Stomach (tissue), 9 donors: ENCODE measurements around the gene LCN1. TPM values are rescaled to one million over a fixed set of nuclear protein-coding genes. Genes with fewer than 3 reads are reported as not detected.

Source experiments
- DNase-seq, 2 donors: peaks; one replicate each; pipeline versions ENCODE4 v3.0.0 to v3.0.0-alpha.2; 2013 to 2019
- H3K27ac ChIP-seq, 5 donors: fragments of 200-600 bp in 4 of 5; sonication (generic) in 4 of 5; one replicate each; pipeline ENCODE4 v1.5.1; 2013 to 2019; ENCODE audit warnings: mild to moderate bottlenecking in 1 of 5, moderate library complexity in 1 of 5
- H3K27me3 ChIP-seq, 3 donors: fragments of 200-600 bp; sonication (generic); one replicate each; pipeline ENCODE4 v1.5.1; 2017 to 2019; ENCODE audit warnings: mixed run types in 1 of 3
- H3K36me3 ChIP-seq, 4 donors: fragments of 200-600 bp; sonication (generic); 1 replicate in 3 of 4; 2 replicates in 1 of 4; pipeline ENCODE4 v1.5.1; 2016 to 2019
- H3K4me1 ChIP-seq, 4 donors: fragments of 200-600 bp; sonication (generic); one replicate each; pipeline ENCODE4 v1.5.1; 2016 to 2019
- H3K4me3 ChIP-seq, 4 donors: fragments of 200-600 bp; sonication (generic) in 3 of 4; one replicate each; pipeline ENCODE4 v1.5.1; 2016 to 2019; ENCODE audit warnings: mild to moderate bottlenecking in 1 of 4
- H3K9me3 ChIP-seq, 4 donors: fragments of 200-600 bp; sonication (generic); one replicate each; pipeline ENCODE4 v1.5.1; 2016 to 2019
- CTCF ChIP-seq, 7 experiments: fragments of 450-650 bp in 4 of 7; fragments of 200-600 bp in 3 of 7; sonication (generic) in 3 of 7; IDR thresholded peaks; one replicate each; pipeline ENCODE4 v1.5.1; 2016 to 2019; ENCODE audit warnings: antibody characterized with exemption in 7 of 7, control low read depth in 2 of 7, mild to moderate bottlenecking in 1 of 7
- EP300 ChIP-seq: sonication (generic); formaldehyde crosslinking; IDR thresholded peaks from one replicate; pipeline ENCODE4 v1.6.1; 2017; ENCODE audit warnings: antibody characterized with exemption
- POLR2A ChIP-seq, 4 donors: fragments of 450-650 bp; IDR thresholded peaks; one replicate each; pipeline ENCODE4 v1.6.1; 2016; ENCODE audit warnings: antibody characterized with exemption in 4 of 4, control low read depth in 2 of 4, mild to moderate bottlenecking in 1 of 4, moderate library complexity in 1 of 4
- POLR2AphosphoS5 ChIP-seq, 3 donors: sonication (generic); formaldehyde crosslinking; IDR thresholded peaks; one replicate each; pipeline ENCODE4 v1.6.1; 2016; ENCODE audit warnings: antibody characterized with exemption in 3 of 3
- WGBS, 5 donors: extraction: QIAGEN DNeasy Blood & Tissue Kit in 3 of 5; methylation state at CpG; one replicate each; pipeline versions ENCODE4 v1.1.5 to v1.1.7; 2013 to 2018; 5-methylcytosine and 5-hydroxymethylcytosine counted together
- intact Hi-C: fragments of 100-400 bp; cut with DNase I; formaldehyde crosslinking; loops from one replicate; pipeline ENCODE4 v1.15.1; 2023; ENCODE audit warnings: low total_unique reads
- polyA plus RNA-seq, 3 donors: library from polyadenylated mRNA; stranded (reverse); fragments of 200-250 nt; gene quantifications; one replicate each; pipeline ENCODE4 v1.2.3, GENCODE V29; 2013
- total RNA-seq, 5 donors: library from RNA; depleted of rRNA; stranded (reverse); fragments of >200 nt; gene quantifications; one replicate each; pipeline versions ENCODE4 v1.1.0 to v1.2.3, GENCODE V29; 2014 to 2016
- donor health status: healthy with polysubstance abuse.
- donor health status: Bipolar disorder and iron deficiency.
- donor health status: healthy.

The LCN1 gene
- total and polyA plus RNA-seq, 8 donors: not detected

- Histone ChIP-seq H3K4me1 (no peaks in the 10 kb centered on the region), H3K27ac (no peak overlapping the region), H3K4me3 (no peak overlapping the region), H3K9me3 (no peaks in the 10 kb centered on the region), H3K27me3 (peaks cover 0 to 68% (median 16%) of the 10 kb centered on the region in 3 donors), H3K36me3 (no peaks in the 10 kb centered on the region)
- intact Hi-C loops: no loop called here
- WGBS, 5 donors: 68 to 78% (median 73%) methylated on average over 14 to 21 of the region's 21 CpGs
- TF ChIP-seq POLR2A (IDR thresholded peaks at IDR 0.05): no peak
- no peak for TF ChIP-seq POLR2AphosphoS5 (IDR thresholded peaks at IDR 0.05)
- no peak for TF ChIP-seq CTCF (IDR thresholded peaks at IDR 0.05)
- TF ChIP-seq EP300: no peak
- DNase-seq: peak in 1 of 2 donors; percentile 13
These were observed 2.4 kb downstream of the LCN1 start for GRCh38 chr9:135523521-135524129.

- peak in 1 of 2 donors; percentile 15 for DNase-seq
- Histone ChIP-seq H3K4me3 (no peak overlapping the region), H3K9me3 (no peaks in the 10 kb centered on the region), H3K27ac (no peak overlapping the region), H3K36me3 (no peaks in the 10 kb centered on the region), H3K27me3 (peaks cover 0 to 68% (median 16%) of the 10 kb centered on the region in 3 donors), H3K4me1 (no peaks in the 10 kb centered on the region)
- intact Hi-C loops: no loop called here
- TF ChIP-seq POLR2AphosphoS5 (IDR thresholded peaks at IDR 0.05): no peak
- WGBS, 5 donors: 61 to 71% (median 66%) methylated on average over 18 to 27 of the region's 27 CpGs
These were observed 3.1 kb downstream of the LCN1 start for GRCh38 chr9:135524130-135524861.

GRCh38 chr9:135525241-135526088 lies 4.2 kb downstream of the LCN1 start:
- WGBS, 5 donors: 77 to 82% (median 81%) methylated on average over 19 to 31 of the region's 31 CpGs
- Histone ChIP-seq H3K36me3 (no peaks in the 10 kb centered on the region), H3K4me3 (no peak overlapping the region), H3K27me3 (peaks cover 0 to 68% (median 16%) of the 10 kb centered on the region in 3 donors), H3K27ac (no peak overlapping the region), H3K4me1 (no peaks in the 10 kb centered on the region), H3K9me3 (peaks cover 0 to 7% (median 0%) of the 10 kb centered on the region in 4 donors)
- peak in 1 of 2 donors; percentile 14 for DNase-seq
- TF ChIP-seq POLR2AphosphoS5 (IDR thresholded peaks at IDR 0.05) (no peak), CTCF (IDR thresholded peaks at IDR 0.05) (no peak), EP300 (no peak), POLR2A (IDR thresholded peaks at IDR 0.05) (no peak)
- intact Hi-C loops: no loop called here

GRCh38 chr9:135526089-135526729 lies 5.0 kb downstream of the LCN1 start:
- DNase-seq: peak in 1 of 2 donors; percentile 21
- Histone ChIP-seq H3K27me3 (peaks cover 0 to 70% (median 13%) of the 10 kb centered on the region in 3 donors), H3K9me3 (peaks cover 0 to 7% (median 0%) of the 10 kb centered on the region in 4 donors), H3K27ac (no peak overlapping the region), H3K4me3 (no peak overlapping the region), H3K36me3 (no peaks in the 10 kb centered on the region), H3K4me1 (no peaks in the 10 kb centered on the region)
- TF ChIP-seq EP300 (no peak), POLR2A (IDR thresholded peaks at IDR 0.05) (no peak), POLR2AphosphoS5 (IDR thresholded peaks at IDR 0.05) (no peak), CTCF (IDR thresholded peaks at IDR 0.05) (no peak)
- WGBS, 5 donors: 54 to 75% (median 74%) methylated on average over 6 to 11 of the region's 11 CpGs
- intact Hi-C loops: no loop called here
